Measurements from ENCODE around the gene PLPP3.

The PLPP3 gene

GRCh38 chr1:56462209-56462608, 117.2 kb downstream of the PLPP3 start:
- DNase-seq (ENCODE audit: low spot score) = no peak

DNA sequence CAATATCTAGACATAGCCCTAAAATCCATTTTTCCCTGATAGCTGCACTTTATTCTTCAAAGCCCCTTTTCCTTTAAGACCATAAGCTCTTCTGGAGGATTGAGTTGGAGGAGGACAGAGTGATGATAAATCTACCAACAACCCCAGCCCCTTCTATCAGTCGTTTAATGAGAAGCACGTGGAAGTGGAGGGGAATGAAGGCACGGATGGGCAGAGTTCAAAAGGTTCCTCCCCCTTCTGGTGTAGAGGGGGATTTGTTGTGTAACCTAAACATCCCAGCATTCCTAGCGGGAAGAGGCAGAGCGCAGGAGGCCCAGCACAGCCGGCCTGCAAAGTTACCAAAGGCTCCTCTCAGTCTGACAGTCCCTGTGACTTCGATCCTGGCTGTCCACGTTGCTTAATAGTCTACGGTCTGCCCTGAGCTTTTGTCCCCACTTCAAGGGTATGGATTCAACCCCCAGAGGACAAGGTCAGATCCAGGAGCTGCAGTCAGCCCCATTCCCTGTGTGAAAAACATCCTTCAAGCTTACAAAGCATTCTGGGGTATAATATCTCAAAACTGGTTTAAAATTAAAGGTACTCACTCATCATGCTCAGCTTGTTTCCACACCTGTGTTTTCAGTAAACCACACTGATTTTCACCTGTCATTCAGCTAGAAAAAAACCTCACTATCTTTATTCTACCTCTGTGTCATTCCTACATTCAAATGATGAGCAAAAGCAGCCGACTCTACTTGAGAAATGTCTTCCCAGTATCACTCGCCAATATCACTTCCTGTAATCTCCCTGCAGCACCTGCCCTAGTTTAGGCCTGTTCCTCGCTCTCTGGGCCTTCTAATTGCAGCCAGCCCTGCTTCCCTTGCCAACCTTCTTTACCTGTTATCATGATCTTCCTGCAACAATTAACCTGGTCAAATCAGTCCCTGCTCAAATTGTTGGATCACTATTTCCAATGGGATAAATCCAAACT, 117.9 kb downstream of the PLPP3 start:
- DNase-seq (ENCODE audit: low spot score) = no peak

GRCh38 chr1:56459260-56459659, 120.1 kb downstream of the PLPP3 start:
- no peak for DNase-seq (ENCODE audit: low spot score)

GRCh38 chr1:56457756-56458375, 121.5 kb downstream of the PLPP3 start:
- no peak for DNase-seq (ENCODE audit: low spot score)

DNA sequence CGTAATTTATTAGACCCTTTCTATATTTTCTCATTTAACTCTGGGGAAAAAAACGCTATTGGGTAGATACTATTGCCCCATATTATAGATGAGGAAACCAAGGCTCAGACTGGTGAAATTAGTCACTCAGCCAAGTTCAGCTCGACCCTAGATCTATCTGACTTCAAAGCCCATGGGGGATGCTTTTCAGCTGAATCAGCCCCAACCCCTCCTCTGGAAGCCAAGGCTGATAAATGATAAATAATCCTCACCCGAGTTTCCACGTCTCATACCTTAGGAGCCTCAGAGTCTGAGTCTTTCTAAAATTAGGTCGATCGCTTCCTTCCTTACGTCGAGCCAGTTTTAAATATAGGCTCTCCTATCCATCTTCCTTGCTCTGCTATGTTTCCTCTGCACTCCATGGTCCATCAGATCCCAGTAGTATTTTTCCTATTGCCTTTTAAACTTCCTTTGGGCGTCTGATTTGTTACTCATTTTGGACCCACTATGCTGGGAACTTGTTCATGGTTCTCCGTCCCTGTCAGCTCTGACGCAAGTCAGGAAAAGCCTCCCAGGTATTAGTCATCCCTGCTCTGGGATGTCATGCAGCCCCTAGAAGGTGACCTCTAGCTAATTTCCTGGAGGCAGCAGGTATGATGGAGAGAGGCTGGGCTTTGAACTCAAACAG, 122.8 kb downstream of the PLPP3 start:
- DNase-seq (ENCODE audit: low spot score) = no peak

DNA sequence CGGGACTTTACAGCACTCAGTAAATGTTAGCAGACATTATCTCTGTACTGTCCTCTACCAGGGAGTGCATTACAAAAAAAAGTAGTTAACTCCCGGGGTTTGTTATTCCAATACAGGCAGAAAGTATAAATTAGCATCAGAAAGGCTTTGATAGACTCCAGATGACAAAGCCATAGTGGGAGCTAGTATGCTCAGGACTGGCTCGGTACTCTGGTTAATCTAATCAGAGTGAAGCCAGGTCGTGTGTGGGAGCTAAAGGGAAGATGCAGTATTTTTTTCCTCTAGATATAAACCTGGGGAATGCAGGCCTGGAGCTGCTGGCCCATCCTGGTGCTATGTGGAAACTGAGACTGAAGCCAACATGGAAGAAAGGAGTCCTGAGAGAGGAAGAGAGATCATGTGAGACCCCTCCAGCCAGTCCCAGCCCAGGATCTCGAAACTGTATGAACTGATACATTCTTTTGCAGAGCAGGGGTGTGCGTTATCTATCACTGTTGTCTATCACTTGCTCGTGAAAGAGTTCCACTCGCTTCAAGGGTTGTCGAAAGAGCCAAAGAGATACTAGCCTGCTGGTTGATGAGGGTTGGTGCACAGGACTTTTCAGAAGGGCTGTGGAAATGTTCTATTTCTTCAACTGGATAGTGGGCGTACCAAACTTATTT, 125.8 kb downstream of the PLPP3 start:
- no peak for DNase-seq (ENCODE audit: low spot score)

DNA sequence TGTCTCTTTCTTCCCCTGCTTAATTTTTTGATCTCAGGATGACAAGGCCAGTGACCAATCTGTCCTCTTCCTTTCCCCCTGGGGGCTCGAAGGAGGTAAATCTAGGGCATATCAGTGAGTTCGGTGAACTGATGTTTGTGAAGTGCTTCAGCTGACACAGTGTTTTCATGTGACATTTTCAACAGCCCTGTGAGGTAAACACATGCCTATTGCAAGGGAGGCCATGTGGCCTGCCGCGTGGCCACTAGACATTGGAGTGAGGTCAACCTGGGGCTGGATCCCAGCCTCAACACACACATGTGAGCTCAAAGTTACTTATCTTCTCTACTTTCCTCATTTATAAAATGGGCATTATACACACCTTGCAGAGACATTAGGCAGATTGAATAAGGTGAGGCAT, 126.3 kb downstream of the PLPP3 start:
- DNase-seq (ENCODE audit: low spot score) = no peak

DNA sequence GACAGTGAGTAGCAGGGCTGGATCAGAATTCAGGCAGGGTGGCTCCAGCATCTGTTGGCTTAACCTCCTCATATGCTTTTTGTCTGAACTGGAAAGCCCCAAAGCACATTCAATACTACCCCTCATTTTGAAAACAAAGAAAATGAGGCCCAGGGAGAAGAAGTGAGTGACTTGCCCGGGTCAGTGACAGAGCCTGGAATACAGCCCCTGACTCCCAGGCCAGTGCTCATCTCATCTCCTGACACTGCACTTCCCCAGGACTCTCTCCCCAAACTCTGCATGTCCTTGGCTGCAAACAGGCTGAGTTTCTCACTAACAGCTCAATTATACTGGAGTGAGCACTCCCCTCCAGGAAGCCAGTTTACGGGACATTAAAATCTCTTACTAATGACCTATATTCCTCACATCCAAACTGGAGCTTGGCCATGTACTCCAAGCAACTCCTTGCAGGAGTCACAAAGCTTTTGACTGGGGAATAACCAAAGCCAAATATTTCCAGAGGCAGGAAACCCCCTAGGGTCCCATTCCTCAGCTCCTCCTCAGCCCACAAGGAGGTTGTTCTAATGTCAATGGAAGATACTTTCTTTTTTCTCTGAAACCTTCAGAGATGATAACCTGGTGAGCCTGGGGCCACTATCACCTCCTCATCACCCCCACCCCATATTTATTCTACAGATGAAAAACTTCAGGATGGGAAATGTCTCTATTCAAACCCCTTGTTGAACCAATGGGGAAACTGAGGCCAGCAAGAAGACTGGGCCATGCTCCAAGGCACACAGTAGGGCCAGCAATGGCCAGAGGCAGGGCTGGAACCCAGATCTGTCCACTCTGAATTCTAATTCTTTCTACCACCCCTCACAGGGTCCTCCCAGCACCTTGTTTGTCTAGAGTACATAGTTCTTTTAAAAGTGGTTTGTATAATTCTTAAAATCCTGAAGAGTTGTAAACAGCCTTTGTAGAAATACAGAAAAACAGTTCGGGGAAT, 127.0 kb downstream of the PLPP3 start:
- DNase-seq (ENCODE audit: low spot score) = no peak

DNA sequence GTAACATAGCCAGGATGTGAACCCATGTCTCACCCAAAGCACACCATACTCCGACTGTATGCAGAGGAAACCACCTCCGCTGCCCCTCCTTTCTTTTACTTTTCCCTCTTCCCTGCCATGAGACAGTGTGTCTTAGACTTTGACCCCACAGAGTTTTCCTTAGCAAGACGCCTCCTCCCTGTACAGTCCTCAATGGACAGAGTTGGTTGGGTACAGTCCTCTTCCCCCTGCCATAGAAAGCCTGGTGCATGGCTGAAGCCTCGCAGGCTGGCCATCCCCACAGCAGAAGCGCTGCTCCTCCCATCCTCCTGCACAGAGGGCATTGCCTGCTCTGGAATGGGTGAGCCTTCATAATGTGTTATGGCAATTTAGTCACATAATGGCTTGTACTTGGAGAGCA, 127.9 kb downstream of the PLPP3 start:
- no peak for DNase-seq (ENCODE audit: low spot score)

DNA sequence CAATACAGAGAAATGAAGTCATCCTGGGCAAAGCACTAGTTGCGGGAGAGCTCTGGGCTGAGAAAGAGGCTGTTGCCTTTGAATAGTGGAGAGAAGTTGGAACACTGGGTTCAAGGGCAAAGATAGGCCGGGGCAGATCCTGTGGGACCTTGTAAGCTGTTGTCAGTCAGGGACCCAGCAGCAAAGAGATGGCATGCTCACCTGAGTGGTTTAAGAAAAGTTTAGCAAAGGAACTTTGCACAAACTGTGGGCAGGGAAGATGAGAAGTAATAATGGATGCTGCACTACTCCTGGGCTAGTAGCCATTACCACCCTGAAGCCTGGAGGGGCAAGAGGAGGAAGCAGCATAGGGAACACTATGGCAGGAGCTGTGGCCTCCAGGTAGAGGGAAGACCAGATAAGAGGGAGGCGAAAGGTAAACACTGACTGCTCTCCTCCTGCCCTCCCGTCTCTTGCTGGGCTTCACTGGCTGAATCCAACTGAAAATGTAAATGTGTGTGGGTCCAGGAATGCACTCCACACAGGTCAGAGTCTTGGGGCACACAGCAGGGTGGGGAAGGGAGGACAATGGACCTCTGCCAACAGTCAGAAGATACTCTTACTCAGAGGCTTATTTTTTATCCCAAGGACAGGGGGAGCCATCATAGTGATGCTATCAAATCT, 129.2 kb downstream of the PLPP3 start:
- no peak for DNase-seq (ENCODE audit: low spot score)

GRCh38 chr1:56448529-56449300, 130.6 kb downstream of the PLPP3 start:
- no peak for DNase-seq (ENCODE audit: low spot score)

GRCh38 chr1:56447823-56448222, 131.5 kb downstream of the PLPP3 start:
- no peak for DNase-seq (ENCODE audit: low spot score)

DNA sequence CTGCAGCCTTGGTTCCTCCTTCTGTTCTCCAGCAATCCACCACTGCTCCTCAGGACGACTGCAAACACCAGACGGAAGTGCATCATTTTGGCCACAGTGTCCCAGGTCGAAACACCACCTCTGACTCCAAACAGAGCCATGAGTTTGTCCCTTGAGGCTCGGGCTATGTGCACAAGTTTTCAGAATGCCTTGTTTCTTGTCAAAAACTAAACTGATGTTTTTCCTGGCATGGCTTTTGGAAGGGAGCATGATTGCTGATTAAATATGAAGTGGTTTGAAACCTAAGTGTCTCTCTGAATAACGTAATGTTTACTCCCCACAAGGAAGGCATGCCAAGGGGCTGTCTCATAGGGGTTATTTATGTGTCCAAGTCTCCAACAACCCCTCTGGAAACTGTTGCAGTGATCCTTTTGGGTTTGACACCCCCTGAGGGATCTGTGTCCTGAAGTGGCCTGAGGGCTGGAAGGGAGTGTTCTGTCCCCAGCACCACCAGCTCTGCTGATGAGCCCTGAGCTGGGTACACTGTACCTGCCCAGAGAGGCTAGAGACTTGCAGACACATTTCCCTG, 132.7 kb downstream of the PLPP3 start:
- no peak for DNase-seq (ENCODE audit: low spot score)

DNA sequence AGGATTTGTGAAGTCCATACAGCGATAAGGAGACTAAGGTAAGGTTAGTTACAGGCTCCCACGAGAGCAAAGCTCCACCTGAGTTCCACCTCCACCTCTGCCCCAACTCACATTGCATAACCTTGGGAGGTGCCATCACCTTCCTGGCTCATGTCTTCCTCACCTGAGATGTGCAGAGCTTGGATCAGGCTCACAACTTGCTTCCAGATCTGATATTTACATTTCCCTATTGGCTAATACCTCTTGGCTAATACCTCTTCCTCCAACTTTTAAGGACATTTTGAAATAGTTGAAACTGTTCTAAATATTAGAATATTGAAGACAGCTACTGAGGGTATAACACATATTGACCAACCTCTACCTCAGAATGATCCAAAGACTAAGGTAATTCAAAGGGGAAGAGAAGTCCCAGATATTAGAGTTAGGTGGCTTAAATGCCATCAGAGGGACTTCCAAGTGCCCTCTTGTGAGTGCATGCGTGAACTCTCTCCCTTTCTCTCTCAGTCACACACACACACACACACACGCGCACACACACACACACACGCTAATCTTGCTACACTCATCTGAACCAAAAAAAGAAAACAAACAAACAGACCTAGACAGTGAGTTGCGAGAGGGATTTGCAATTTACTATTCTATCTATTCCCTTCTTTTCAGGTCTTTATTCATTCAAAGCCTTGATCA, 134.3 kb downstream of the PLPP3 start:
- DNase-seq (ENCODE audit: low spot score) = no peak

Measured in germinal center (tissue), 1 donor.